HepG2 (cell line): ENCODE measurements around the gene MMP24OS. TPM values are rescaled to one million over a fixed set of nuclear protein-coding genes. Genes with fewer than 3 reads are reported as not detected.

Experiments used
- ARNT2 ChIP-seq: sonication (generic); formaldehyde crosslinking; IDR thresholded peaks from 2 replicates; pipeline ENCODE4 v1.8.0; 2022; ENCODE audit warnings: mild to moderate bottlenecking, low read depth, missing genetic modification reagents, moderate library complexity
- ELK4 ChIP-seq: sonication (generic); formaldehyde crosslinking; IDR thresholded peaks from 2 replicates; pipeline ENCODE4 v1.9.0; 2021; ENCODE audit warnings: missing genetic modification reagents, borderline replicate concordance
- FOXK1 ChIP-seq: sonication (generic); formaldehyde crosslinking; IDR thresholded peaks from 2 replicates; pipeline ENCODE4 v1.4.0; 2020; ENCODE audit warnings: low read depth, missing genetic modification reagents, borderline replicate concordance
- LBX2 ChIP-seq: sonication (generic); formaldehyde crosslinking; IDR thresholded peaks from 2 replicates; pipeline ENCODE4 v1.5.0; 2020; ENCODE audit warnings: missing genetic modification reagents, mild to moderate bottlenecking, borderline replicate concordance
- MAF1 ChIP-seq: sonication (generic); formaldehyde crosslinking; IDR thresholded peaks from 2 replicates; pipeline ENCODE4 v1.5.0; 2020; ENCODE audit warnings: missing genetic modification reagents, borderline replicate concordance
- MXD4 ChIP-seq: IDR thresholded peaks from 2 replicates; pipeline ENCODE4 v1.6.1; 2016; ENCODE audit warnings: mild to moderate bottlenecking, missing biosample characterization, missing genetic modification reagents
- REL ChIP-seq: sonication (generic); formaldehyde crosslinking; conservative IDR thresholded peaks from 2 replicates; pipeline ENCODE4 v1.8.0; 2022; ENCODE audit warnings: mild to moderate bottlenecking, missing genetic modification reagents, moderate library complexity
- SALL1 ChIP-seq: sonication (generic); formaldehyde crosslinking; IDR thresholded peaks from 2 replicates; pipeline ENCODE4 v1.8.0; 2022; ENCODE audit warnings: mild to moderate bottlenecking, missing genetic modification reagents
- SNAI1 ChIP-seq: sonication (generic); formaldehyde crosslinking; IDR thresholded peaks from 2 replicates; pipeline ENCODE4 v1.5.0; 2020; ENCODE audit warnings: mild to moderate bottlenecking, missing genetic modification reagents, borderline replicate concordance
- SNAPC5 ChIP-seq: sonication (generic); formaldehyde crosslinking; IDR thresholded peaks from 2 replicates; pipeline ENCODE4 v1.8.1; 2023; ENCODE audit warnings: mild to moderate bottlenecking, missing genetic modification reagents, borderline replicate concordance
- ZBTB2 ChIP-seq: sonication (generic); formaldehyde crosslinking; IDR thresholded peaks from 2 replicates; pipeline ENCODE4 v1.8.0; 2022; ENCODE audit warnings: low read depth, missing genetic modification reagents
- ZBTB3 ChIP-seq: sonication (generic); formaldehyde crosslinking; IDR thresholded peaks from 2 replicates; pipeline ENCODE4 v1.4.0; 2020; ENCODE audit warnings: low read depth, mild to moderate bottlenecking, moderate library complexity, missing genetic modification reagents, borderline replicate concordance
- ZBTB4 ChIP-seq: sonication (generic); formaldehyde crosslinking; IDR thresholded peaks from 2 replicates; pipeline ENCODE4 v1.4.0; 2020; ENCODE audit warnings: missing genetic modification reagents, mild to moderate bottlenecking, borderline replicate concordance
- ZFP37 ChIP-seq: sonication (generic); formaldehyde crosslinking; IDR thresholded peaks from 2 replicates; pipeline ENCODE4 v1.4.0; 2020; ENCODE audit warnings: missing genetic modification reagents, borderline replicate concordance
- ZNF772 ChIP-seq: sonication (generic); formaldehyde crosslinking; IDR thresholded peaks from 2 replicates; pipeline ENCODE4 v1.5.0; 2020; ENCODE audit warnings: mild to moderate bottlenecking, missing genetic modification reagents
- polyA plus RNA-seq, 8 experiments: library from polyadenylated mRNA; depleted of rRNA in 3 of 8; stranded (reverse) in 7 of 8; unstranded in 1 of 8; fragments of >200 nt; fragmentation: Illumina TruSeq in 4 of 8; extraction: Trizol in 4 of 8; gene quantifications; 2 replicates each; pipeline versions ENCODE4 v1.2.1 to v1.2.3, GENCODE V29; 2011 to 2016; ENCODE audit warnings: low read depth in 4 of 8, missing spikeins in 1 of 8, mixed read lengths in 1 of 8; ENCODE audit not compliant: insufficient read depth in 1 of 8
- total RNA-seq, 5 experiments: library from RNA; depleted of rRNA; stranded (reverse); fragments of >200 nt; fragmentation: Illumina TruSeq; extraction: Trizol; gene quantifications; 2 replicates each; pipeline ENCODE4 v1.2.3, GENCODE V29; 2016; ENCODE audit warnings: low read depth in 1 of 5

Gene MMP24OS
- total and polyA plus RNA-seq, 2 of the 13 experiments (the other 11 are each of a cell fraction or from before 2014, with no cell fraction given), result 6.0 to 8.5 TPM

GRCh38 chr20:35226884-35227681 lies 50.8 kb downstream of the MMP24OS start (continued):
- TF ChIP-seq ZBTB2 (CRISPR knock-in tag), result peak; percentile 71; the same call in 1 of the 2 replicates
- peak; percentile 94 for TF ChIP-seq ZNF772
- peak; percentile 98 for TF ChIP-seq ARNT2 (CRISPR knock-in tag)
- peak; percentile 96; the same call in 1 of the 2 replicates for TF ChIP-seq MAF1
- peak; percentile 96; the same call in 1 of the 2 replicates for TF ChIP-seq LBX2 (CRISPR knock-in tag)
- peak; percentile 99 for TF ChIP-seq MXD4 (CRISPR knock-in tag)
- TF ChIP-seq ZBTB3 (CRISPR knock-in tag), result peak; percentile 84; the same call in 1 of the 2 replicates
- TF ChIP-seq ELK4 (CRISPR knock-in tag), result peak; percentile 90; the same call in 1 of the 2 replicates
- peak; percentile 93; the same call in 1 of the 2 replicates for TF ChIP-seq SNAI1 (CRISPR knock-in tag)
- TF ChIP-seq REL (CRISPR knock-in tag), result peak; percentile 81
- 0 out of 2 replicates have a peak, but pooled peaks have one; percentile 47 for TF ChIP-seq ZBTB4 (CRISPR knock-in tag)
- TF ChIP-seq ZFP37 (CRISPR knock-in tag), result peak; percentile 99
- peak; percentile 76; the same call in 1 of the 2 replicates for TF ChIP-seq FOXK1 (CRISPR knock-in tag)
- peak; percentile 98 for TF ChIP-seq SALL1 (CRISPR knock-in tag)
- 0 out of 2 replicates have a peak, but pooled peaks have one; percentile 84 for TF ChIP-seq SNAPC5 (CRISPR knock-in tag)
